HG03521 (cell line): ENCODE results near the gene MAMDC2.

Experiments
- ATAC-seq: cut with Tn5 transposase; IDR thresholded peaks from one replicate; pipeline ENCODE4 v1.9.1; 2021; ENCODE audit warnings: mild to moderate bottlenecking, moderate library complexity; ENCODE audit not compliant: unreplicated experiment

The MAMDC2 gene, protein sequence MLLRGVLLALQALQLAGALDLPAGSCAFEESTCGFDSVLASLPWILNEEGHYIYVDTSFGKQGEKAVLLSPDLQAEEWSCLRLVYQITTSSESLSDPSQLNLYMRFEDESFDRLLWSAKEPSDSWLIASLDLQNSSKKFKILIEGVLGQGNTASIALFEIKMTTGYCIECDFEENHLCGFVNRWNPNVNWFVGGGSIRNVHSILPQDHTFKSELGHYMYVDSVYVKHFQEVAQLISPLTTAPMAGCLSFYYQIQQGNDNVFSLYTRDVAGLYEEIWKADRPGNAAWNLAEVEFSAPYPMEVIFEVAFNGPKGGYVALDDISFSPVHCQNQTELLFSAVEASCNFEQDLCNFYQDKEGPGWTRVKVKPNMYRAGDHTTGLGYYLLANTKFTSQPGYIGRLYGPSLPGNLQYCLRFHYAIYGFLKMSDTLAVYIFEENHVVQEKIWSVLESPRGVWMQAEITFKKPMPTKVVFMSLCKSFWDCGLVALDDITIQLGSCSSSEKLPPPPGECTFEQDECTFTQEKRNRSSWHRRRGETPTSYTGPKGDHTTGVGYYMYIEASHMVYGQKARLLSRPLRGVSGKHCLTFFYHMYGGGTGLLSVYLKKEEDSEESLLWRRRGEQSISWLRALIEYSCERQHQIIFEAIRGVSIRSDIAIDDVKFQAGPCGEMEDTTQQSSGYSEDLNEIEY

DNA sequence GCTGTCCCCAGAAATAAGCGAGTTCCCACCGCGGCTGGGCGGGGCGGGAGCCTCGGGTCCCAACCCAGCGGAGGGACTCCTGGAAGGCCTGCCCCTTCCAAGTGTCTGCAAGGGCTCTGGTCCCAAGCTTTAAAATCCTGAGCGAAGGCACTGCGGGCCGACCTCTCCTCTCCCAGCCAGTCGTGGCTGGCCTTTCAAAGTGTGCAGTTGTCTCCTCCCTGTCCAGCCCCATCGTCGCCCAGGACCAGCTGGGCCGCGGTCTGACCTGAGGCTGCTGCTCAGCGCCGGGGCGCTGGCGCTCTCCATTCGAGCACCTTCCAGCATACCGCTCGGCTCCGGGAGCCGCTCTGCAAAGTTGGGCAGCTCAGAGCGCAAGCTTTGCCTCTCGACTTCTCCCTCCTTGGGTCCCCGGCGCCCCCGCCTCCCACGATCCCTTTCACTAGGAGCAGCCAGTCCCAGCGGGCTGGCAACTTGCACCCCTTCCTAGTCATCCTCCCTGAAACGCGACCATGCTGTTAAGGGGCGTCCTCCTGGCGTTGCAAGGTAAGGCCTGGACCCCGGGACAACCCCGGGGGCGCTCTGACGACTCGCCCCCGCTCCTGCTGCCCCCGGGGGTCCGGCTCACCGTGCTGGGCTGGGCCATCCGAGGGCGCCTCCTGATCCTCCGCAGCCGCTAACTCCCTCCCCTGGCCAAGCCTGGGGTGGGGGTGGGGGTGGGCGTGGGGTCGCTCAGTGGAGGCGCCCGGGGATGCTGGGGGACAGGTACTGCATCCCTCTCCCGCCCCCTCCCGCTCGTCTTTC lies at the start of gene MAMDC2:
TSS of gene MAMDC2 (plus strand) at position 160 of the 801 bp plus-strand sequence. CDS start at position 510, 350 bp downstream.
- no peak for ATAC-seq

DNA sequence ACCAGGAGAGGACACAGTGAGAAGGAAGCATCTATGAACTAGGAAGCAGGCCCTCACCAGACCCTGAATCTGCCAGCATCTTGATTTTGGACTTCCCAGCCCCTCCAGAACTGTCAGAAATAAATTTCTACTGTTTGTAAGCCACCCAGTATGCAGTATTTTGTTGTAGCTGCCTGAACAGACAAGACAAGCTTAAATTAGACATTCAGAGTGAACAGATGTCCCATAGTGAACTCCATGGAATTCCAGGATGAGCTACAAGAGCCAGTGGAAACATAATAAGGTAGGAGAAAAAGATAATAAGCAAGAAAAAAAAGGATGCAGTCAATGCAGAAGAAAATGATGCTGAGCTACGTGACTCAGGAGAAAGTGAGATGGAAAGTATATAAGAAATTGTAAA lies 47.8 kb upstream of the MAMDC2 start:
- no peak for ATAC-seq

DNA sequence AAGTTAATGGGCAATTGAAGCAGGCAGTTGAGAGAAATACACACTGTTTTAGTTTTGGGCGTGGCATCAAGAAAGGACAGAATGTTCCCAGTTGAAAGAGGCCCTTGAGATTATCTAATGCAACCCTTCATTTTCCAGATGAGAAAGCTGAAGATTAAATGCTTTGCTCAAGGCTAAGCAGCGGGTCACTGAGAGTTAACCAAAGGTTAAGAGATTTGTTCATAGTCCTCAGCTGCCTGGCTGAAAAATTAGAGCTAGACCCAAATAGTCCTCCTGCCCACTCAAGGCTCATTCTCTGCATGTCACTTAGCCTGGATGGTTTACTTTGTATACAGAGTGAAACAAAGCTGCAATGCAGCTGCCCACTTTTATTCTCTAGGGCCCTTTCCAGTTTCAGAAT lies 46.7 kb upstream of the MAMDC2 start:
- no peak for ATAC-seq

DNA sequence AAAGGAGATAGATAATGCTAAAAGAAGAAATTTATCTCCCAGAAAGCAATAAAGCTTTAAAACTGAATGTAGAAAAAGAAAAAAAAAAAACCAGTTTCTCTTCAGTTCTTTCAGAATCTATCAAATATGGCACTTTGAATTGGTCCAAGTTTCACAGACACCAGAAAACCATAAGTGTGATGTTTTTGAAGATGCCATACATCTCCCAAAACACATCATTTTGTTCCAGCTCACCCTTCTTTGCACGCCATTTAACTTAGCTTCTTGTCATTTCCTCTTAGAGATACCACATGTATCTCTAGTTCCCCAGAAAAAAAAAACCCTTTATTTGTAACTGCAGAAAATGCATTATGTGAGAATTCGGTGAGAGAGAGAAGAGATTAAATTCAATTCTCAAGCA lies 46.1 kb upstream of the MAMDC2 start:
- ATAC-seq, result no peak

DNA sequence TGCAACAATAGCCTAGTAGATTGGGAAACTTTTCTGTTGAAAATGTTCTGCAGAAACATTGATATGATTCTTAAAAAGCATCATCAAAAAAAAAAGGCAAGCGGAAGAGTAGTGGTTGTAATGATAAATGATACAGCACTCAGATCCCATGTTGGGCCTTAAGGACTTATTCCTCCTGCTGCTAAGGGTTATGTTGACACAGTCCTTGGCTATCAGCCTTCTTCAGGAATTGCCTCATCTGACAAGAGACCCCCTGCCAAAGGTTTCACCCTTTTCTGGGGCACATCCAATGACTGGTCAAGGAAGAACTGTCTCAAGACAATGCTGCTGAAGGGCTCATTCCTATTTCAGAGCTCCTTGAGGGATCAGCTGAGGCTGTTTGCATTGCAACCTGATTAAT lies 44.3 kb upstream of the MAMDC2 start:
- ATAC-seq, result no peak

DNA sequence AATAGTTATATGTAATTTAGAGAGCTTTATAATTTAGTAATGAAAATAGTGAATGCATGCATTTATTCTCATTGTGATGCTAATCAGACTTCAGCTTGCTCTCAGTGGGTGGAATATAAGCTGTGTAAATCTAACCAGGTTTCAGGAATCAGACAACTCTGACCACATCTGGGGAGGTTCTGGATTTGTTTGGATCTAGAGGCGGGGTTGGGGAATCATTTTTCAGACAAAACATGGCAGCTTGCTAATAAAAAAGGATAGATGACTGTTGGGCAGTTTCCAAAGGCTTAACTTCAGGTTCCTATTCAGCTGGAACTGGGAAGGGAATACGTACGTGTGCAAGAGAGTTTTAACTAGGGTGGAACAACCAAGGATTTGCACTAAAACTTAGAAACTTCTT lies 43.2 kb upstream of the MAMDC2 start:
- ATAC-seq, result no peak

DNA sequence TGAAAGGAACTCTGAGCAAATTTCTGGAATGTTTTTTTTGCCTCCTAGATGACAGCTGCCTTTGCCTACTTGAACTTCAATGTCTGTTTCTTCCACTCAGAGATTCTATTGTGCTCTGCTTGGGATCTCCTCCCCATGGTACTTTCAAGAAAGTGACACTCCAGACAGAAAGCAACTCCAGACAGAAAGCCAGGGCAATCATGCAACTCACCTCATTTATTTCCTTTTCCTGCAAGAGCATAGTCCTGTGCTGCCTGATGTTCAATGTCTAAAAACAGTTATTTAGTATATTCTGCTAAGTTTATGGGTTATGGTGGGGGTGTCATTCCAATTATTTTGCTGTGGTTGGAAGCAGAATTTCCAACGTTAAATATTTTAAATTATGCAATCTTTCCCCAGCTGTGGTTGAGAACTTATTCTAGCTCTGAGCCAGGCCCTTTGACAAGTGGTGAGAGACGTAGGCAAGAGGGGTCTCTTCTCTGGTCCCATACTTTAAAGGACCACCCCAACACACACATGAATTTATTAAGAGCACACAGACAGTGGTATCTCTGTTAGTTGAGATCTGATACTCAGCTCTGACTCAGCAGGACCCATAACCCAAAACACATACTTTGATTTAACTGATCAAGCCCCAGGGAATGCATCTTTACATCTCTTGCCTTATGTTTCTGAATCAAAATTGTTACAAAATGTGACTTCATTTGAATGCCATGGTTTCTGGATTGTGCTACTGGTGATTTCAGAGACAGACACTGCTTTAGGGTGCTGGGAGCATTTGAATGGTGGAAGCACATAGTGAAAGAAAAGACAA lies 39.5 kb upstream of the MAMDC2 start:
- ATAC-seq, result no peak

DNA sequence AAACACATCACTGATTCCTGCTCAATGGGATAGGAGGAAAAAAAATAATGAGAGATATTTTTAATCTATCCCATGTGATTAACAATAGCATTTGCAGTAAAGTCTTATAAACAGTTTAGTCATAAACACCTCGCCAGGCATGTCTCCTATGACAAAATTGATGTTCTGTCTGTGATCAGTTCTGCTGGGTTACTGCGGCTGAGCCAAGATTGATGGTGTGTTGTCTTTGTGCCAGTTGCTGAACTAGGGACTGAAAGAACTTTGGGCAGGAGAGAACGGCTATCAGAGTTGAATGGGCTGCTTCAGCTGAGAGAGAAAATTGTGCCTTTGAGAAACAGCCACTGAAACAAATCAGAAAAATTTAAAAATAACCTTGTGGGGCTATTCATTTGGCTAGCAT lies 37.3 kb upstream of the MAMDC2 start:
- no peak for ATAC-seq

DNA sequence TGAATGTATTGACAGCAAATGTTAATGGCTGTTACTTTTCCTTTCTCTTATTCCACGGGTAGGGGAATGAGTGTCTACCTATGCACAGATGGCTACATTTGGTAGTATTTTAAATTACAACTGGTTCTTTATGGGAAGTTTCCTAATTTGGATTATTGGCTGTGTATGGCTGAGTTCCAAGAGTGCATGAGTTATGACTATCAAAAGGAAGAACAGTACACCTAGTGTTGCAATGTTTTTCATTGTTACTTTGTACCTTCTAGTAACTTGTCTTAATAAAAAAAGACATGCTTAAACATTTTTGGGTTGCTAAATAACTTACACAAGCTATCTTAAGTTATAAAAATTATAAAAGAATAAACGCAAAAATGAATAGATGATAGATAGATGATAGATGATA lies 35.8 kb upstream of the MAMDC2 start:
- ATAC-seq, result no peak

DNA sequence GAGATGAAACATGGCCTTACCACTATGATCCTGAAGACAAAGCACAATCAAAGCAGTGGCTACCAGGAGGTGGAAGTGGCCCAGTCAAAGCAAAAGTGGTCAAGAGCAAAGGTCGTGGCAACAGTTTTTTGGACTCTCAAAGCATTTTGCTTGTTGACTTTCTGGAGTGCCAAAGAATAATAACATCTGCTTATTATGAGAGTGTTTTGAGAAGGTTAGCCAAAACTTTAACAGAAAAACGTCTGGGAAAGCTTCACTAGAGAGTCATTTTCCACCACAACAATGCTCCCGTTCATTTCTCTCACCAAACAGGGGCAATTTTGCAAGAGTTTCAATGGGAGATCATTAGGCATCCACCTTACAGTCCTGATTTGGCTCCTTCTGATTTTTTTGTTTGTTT lies 33.6 kb upstream of the MAMDC2 start:
- no peak for ATAC-seq

DNA sequence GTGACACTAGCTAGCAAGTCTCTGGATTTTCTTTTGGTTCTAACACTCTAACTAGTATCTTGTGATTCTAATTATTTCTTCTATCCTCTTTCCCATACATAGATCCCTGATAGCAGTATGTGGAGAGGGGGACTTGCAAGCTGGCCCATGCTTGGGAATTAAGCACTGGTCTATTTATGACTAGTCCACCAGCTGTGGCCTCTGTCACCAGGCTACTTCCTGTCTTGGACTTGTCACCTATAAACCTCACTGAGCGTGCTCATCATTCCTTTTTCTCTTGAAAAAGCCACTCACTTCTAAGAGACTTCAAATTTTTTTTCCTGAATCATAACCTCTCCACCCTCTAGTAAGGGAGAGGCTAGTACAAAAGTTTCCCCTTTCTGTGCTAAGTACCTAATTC lies 32.3 kb upstream of the MAMDC2 start:
- ATAC-seq, result no peak

DNA sequence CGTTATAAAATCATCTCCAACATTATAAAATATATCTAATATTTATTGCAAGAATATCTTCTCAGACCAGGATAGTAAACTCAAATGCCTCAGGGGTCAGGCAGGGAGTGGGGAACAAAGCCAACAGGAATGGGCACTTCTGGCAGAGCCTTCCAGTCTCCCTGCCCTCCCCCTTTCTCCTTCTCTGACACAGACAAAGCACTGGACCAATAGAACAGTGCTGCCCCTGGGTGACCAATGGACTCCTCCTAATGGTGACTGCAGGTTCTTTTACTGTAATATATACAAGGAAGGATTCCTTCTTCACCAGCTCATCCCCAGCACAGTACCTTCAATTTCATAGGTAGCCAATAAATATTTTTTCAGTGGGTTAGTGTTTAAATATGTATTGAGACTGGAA lies 31.1 kb upstream of the MAMDC2 start:
- no peak for ATAC-seq

DNA sequence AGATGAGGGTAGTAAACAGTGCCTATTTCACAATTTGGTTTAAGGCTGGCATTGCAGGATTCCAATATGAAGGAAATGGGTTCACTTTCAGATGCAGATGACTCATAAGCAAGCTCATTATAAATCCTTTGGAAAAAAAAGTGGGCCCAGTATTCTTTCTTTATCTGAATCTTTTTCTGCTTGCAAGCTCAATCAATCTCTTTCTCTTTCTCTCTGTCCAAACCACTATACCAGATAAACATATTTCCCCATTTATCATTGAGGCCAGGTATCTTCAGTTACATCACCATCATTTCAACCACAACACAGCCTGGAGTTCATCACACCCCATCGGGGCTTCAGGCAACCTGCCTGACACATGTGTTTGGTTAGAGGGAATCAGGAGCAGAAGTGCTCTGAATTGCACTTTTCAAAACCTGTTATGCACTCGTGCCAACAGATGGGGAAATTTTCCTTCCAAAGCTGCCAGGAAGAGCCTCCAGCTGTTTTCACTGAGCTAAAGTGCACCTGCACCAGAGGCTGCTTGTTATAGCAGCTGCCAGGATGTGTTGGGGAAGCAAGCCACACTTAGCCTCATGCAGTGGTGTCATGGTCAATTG lies 30.0 kb upstream of the MAMDC2 start:
- no peak for ATAC-seq

DNA sequence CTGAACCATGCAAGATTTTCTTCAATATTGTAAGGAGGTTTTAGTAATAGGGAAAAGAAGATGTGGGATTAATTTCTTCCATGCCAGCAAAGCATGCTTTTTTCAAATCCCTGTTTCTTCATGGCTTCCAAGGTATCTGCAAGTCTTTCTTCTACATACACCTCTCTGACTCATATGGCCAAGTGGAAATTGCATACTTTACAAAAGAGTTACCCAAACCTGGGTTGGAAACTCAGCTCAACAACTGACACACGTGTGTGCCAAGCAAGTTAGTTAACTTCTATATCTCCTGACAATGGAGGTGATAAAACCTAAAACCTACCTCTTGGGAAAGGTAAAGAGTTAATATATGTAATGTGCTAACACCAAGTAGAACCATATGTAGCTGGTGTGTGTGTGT lies 28.5 kb upstream of the MAMDC2 start:
- no peak for ATAC-seq

DNA sequence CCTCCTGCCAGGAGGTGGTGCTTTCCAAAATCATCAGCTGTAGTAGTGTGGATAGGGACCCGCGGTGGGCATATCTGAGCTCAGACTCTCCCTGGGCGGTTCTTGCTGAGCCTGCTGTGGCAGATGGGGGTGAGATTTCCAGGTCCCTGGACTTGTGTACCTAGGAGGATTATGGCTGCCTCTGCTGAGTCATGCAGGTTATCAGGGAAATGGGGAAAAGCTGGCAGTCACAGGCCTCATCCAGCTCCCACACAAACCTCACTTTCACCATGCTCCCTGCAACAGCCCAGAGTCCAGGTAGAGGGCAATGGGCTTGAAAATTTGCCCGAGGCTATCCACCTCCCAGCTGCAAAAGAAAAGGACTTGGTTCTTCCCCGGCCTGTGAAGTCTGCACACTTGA lies 23.4 kb upstream of the MAMDC2 start:
- no peak for ATAC-seq

DNA sequence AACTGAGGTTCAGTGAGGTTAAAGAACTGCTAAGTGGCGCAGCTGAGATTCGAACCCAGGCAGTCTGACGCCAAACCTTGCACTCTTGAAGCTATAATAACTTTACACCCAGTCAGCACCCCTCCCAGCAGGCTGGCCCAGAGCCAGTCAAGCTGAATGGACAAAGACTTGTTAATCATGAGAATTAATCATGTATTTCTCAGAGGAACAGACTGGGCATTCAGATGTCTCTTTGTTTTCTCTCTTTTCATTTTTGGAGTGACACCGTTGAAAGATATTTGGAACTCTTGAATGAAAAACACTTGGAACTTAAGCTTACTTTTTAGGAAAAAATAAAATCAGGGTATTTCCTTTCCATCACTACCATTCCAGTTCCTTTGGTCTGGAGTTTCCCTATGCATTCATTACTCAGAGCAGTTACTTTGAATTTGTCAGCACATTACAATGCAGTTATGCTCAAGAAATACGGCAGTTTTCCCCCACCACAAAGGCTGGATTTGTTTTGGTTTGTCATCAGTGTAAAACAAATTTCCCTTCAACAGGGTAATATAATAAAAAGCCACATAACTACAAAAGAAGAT lies 22.6 kb upstream of the MAMDC2 start:
- ATAC-seq, result no peak

DNA sequence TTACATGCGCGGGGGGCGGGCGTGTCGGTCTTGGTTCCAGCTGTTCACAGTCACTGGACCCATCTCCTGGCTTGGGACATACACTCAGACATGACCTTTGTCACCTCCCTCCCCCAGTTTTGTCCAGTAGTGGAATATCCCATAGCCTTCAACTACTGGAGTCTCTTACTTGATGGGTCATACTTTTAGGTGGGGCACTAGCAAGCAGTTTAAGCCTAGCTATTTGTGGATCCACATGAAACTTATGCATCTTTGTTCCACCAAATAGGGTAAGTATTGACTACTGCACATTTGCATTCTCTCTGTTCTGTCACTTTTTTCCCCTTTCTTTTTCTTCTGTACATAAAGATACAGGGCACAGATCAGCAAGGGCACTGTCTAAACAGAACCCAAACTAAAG lies 15.4 kb upstream of the MAMDC2 start:
- no peak for ATAC-seq

DNA sequence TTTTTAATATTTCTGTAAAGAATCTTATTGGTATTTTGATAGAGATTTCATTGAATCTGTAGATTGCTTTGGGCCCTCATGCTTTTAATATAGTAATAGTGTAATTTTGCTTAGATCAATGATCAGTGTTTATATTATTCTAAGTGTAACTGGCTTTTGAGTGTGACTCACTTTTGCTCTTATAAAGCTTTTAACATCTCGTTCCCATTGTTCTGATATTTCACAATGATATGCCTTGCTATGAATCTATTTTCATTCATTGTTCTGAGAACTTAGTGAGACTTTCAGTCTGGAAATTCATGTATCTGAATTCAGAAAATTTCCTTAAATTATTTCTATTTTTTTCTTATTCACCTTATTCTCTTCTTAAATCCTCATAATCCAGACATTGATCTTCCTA lies 13.5 kb upstream of the MAMDC2 start:
- no peak for ATAC-seq

DNA sequence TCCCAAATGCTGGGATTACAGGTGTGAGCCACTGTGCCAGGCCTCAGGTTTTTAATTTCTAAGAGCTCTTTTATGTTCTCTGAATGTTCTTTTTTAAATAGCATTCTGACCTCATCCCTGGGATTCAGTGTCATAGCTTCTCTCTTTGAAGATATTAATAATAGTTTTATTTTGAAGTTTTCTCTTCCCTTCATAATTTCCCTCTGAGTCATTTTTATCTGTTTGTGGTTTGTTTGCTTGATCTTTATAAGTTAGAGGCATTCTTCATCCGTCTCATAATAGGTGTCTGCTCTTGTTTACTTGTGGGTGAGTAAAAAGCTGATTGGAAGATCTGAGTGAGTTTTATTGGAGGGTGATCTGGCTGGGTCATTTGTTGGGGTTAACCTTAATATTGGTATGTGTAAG lies 12.5 kb upstream of the MAMDC2 start:
- no peak for ATAC-seq

DNA sequence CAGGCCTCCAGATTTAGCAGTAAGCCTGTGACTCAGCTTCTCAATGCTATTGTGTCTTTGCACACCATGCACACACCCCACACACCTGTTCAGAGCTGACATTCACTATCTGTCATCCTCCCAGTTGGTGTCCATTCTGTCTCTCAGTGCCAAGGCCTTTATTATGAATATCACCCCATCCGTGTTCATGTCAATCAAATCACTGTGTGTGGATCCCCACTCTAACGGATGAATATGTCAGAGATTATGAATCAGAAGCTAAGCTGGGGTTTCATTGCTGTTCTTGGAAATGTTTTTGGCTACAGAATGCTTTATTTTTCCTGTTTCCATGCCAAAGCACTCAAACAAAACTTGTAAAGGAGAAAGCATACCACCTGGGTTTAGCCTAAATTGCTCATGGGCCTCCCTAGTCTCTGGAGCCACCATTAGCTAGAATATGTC lies 9.4 kb upstream of the MAMDC2 start:
- no peak for ATAC-seq
